IPS-18c (cell line): ENCODE measurements around the gene MS4A15.

ENCODE experiments used
- H3K4me3 ChIP-seq: 2 replicates; pipeline ENCODE4 v1.7.0; 2013; ENCODE audit warnings: low read depth, mild to moderate bottlenecking, low read length, moderate library complexity; ENCODE audit not compliant: insufficient read depth
- H3K9me3 ChIP-seq: one replicate; pipeline ENCODE4 v1.6.1; 2013; ENCODE audit warnings: mild to moderate bottlenecking, low read length, moderate library complexity; ENCODE audit not compliant: control insufficient read depth, insufficient read depth

The MS4A15 gene

DNA sequence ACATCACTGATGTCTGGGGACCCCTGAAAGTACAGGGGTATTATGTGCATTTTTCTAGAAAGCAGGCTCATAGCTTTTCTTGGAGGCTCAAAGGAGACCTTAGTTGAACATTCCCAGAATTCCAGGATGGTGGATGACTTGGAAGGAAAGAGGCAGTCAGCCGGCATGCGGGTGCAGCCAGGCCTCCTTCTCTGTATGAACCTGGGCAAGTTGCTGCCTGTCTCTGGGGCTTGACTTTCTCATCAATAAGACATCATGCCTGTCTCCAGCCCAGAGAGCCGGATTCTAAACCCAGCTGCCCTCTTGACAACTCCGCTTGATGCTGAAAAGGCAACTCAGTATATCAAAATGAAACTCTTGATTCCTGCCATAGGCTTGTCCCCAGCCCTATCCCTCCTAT, 12.6 kb downstream of the MS4A15 start:
- H3K9me3 ChIP-seq: no peaks in the 10 kb centered on the region
- no peak overlapping the region for H3K4me3 ChIP-seq

- Histone ChIP-seq H3K4me3 (no peak overlapping the region), H3K9me3 (no peaks in the 10 kb centered on the region)
These were observed 13.1 kb downstream of the MS4A15 start for GRCh38 chr11:60769811-60770210.

GRCh38 chr11:60771146-60771545, 14.5 kb downstream of the MS4A15 start:
- no peaks in the 10 kb centered on the region for H3K9me3 ChIP-seq

GRCh38 chr11:60771879-60772525, 15.3 kb downstream of the MS4A15 start:
- no peaks in the 10 kb centered on the region for H3K9me3 ChIP-seq
- no peak overlapping the region for H3K4me3 ChIP-seq

More at GRCh38 chr11:60771146-60771545, 14.5 kb downstream of the MS4A15 start:
- no peak overlapping the region for H3K4me3 ChIP-seq

DNA sequence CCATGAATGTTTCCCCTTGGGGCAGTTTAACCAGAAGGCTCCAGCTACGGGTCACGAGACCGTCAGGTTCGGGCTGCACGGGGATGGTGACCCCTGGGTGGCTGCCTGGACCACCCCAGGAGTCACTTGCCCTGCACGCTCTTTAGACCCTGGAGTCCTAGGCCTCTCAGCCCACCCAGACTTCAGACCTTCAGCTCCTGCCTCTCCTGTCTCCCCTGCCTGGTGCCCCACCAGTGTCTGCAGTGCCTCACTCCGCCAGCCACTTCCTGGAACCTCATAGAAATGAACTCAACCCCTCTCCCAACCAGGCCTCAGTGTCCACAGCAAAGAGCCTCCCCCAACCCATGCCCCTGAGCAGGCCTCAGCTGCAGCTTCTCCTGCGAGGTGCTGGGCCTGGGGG, 16.0 kb downstream of the MS4A15 start:
- no peak overlapping the region for H3K4me3 ChIP-seq
- H3K9me3 ChIP-seq: no peaks in the 10 kb centered on the region

DNA sequence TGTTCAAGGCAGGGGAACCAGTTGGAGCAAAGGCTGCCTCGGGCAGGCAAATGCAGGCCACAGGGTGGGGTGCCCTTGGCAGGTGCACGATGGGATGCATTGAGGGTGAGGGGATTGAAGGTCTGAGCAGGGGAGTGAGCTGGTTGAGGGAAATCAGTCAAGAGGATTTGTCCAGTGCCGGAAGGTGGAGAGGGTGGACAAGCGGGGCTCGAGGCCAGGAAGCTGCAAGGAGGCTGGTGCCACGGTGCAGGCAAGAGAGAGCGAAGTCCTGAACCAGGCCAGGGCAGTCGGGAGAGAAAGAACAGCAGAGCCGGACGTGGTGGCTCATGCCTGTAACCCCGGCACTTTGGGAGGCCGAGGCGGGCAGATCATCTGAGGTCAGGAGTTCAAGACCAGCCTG, 18.1 kb downstream of the MS4A15 start:
- H3K4me3 ChIP-seq: no peak overlapping the region
- H3K9me3 ChIP-seq: no peaks in the 10 kb centered on the region

GRCh38 chr11:60775420-60775961, 18.8 kb downstream of the MS4A15 start:
- H3K9me3 ChIP-seq: no peaks in the 10 kb centered on the region

DNA sequence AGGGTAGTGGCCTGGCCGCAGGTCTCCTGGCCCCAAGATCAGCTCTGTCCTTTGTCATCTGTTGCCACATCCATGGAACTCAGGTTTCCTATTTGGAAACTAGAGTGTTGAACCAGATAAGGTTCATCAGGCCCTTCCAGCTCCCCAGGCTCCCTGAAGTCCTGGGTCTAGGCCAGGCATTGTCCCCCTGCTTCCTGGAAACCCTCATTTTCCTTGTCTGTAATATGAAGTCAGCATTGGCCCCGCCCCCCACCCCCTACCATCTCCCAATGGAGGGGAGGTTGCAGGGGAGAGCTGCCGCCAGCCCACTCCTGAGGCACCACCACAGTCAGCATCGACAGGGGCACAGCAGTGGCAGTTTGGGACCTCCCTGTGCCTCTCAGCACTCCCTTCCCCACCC, 19.5 kb downstream of the MS4A15 start:
- Histone ChIP-seq H3K4me3 (no peak overlapping the region), H3K9me3 (no peaks in the 10 kb centered on the region)

More at GRCh38 chr11:60775420-60775961, 18.8 kb downstream of the MS4A15 start:
- H3K4me3 ChIP-seq: no peak overlapping the region

DNA sequence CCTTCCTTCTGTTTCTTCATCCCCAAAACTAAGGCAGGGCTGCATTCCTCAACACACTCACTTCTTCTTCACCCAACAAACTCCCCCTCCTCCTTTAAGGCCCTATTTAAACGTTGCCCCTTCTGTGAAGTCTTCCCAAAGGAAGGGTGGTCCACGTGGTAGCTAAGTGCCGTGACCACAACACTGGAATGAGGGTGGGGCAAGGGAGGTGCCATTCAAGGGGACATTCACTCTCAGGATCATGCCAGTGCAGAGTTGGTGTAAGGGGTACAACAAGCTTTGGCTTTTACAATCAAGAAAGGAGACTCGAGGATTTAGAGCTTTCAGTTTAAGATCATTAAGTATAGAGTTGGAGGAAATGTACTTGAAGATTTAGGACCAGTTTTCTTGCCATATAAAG, 20.4 kb downstream of the MS4A15 start:
- Histone ChIP-seq H3K9me3 (no peaks in the 10 kb centered on the region), H3K4me3 (no peak overlapping the region)

DNA sequence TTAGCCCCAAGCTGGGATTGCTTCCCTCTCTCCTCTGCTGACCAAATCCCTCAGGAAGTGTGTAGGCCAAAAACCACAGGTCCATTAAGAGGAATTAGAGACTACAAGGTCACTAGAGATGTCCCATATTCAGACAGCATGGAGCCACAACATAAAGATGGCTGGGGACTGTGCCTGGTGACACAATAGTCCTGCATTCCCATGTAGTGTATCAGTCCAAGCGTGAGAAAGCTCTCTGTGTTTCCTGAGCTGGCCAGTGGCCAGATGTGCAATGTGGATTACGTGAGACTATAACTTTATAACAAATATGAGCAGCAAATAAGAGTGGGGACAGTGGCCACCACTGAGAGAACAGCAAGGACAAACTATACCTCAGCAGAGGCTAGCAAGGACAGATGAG, 20.9 kb downstream of the MS4A15 start:
- Histone ChIP-seq H3K4me3 (no peak overlapping the region), H3K9me3 (no peaks in the 10 kb centered on the region)

DNA sequence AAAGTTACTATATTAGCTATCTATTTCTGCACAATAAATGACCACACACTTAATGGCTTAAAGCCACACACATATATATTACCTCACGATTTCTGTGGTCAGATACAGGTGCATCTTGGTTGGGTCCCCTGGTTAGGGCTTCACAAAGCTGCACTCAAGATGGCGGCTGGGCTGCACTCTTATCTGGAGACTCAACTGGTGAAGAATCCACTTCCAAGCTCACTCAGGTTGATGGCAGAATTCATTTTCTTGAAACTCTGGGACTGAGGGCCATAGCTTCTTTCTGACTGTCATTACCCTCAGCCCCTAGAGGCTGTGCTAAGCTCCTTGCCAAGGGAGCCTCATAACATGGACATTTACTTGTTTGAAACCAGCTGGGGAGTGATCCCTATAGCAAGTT, 23.4 kb downstream of the MS4A15 start:
- no peak overlapping the region for H3K4me3 ChIP-seq
- H3K9me3 ChIP-seq: no peaks in the 10 kb centered on the region

GRCh38 chr11:60780774-60781173, 24.1 kb downstream of the MS4A15 start:
- no peak overlapping the region for H3K4me3 ChIP-seq

GRCh38 chr11:60781286-60781980, 24.8 kb downstream of the MS4A15 start:
- Histone ChIP-seq H3K4me3 (no peak overlapping the region), H3K9me3 (no peaks in the 10 kb centered on the region)

More at GRCh38 chr11:60780774-60781173, 24.1 kb downstream of the MS4A15 start:
- H3K9me3 ChIP-seq: no peaks in the 10 kb centered on the region

DNA sequence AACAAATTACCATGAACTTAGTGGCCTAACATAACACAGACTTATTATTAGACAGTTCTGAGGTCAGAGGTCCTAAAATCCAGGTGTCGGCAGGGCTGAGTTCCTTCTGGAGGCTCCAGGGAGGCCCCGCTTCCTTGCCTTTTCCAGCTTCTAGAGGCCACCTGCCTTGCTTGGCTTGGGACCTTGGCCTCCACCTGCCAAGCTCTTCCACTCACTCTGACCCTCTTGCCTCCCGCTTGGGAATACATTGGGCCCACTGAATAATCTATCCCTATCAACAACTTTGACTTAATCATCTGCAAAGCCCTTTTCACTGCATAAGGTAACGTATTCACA, 25.3 kb downstream of the MS4A15 start:
- Histone ChIP-seq H3K9me3 (no peaks in the 10 kb centered on the region), H3K4me3 (no peak overlapping the region)

DNA sequence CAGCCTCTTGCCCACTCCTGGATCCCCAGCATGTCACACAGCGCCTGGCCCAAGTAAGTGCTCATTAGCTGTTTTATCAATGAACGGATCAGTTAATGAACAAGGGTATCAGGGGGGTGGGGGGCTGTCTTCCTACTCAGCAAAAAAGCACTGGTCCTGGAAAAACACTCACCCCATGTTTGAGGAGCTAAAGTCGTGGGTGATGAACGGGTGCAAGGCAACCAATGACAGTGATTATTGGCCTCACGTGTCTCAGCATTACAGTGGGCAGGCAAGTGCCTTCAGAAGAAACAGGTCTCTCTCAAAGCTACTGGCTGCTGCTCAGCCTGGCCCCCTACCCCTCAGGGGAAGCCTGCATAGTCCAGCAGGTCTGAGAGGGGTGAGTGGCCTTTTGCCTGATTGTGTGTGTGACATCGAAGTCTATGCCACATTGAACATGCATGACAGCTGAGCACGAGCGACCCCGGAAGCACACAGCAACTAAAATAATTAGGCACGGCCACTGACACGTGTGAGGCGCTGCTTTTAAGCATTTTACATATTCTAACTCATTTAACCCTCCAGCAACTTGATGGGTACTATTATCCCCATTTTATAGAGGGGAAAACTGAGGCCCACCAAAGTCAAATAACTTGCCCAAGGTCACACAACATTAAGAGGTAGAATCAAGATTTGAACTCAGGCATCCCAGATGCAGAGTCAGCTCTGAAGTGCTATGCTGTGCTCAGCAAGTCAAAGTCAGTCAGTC, 25.9 kb downstream of the MS4A15 start:
- Histone ChIP-seq H3K4me3 (no peak overlapping the region), H3K9me3 (no peaks in the 10 kb centered on the region)

DNA sequence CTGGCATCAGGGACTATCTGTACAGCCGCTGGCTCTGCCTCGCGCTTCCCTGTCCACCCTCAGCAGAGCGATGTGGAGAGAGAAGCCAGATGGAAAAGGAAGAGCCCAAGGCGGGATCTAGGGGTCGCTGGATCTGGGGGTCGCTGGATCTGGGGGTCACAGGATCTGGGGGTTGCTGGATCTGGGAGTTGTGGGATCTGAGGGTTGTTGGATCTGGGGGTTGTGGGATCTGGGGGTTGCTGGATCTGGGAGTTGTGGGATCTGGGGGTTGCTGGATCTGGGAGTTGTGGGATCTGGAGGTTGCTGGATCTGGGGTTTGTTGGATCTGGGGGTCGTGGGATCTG, 26.4 kb downstream of the MS4A15 start:
- no peaks in the 10 kb centered on the region for H3K9me3 ChIP-seq
- H3K4me3 ChIP-seq: no peak overlapping the region

DNA sequence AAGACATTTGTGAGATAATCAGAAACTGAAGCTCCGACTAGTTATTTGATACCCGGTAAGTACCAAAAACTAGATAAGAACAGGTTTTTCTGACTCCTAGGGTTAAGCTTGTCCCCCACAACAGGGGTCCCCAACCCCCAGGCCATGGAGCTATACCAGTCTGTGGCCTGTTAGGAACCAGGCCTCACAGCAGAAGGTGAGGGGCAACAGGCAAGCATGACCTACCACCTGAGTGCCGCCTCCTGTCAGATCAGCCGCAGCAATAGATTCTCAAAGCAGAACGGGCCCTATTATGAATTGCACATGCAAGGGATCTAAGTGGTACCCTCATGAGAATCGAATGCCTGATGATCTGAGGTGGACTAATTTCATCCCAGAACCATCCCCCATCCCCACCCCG, 27.2 kb downstream of the MS4A15 start:
- H3K4me3 ChIP-seq: no peak overlapping the region
- H3K9me3 ChIP-seq: no peaks in the 10 kb centered on the region

DNA sequence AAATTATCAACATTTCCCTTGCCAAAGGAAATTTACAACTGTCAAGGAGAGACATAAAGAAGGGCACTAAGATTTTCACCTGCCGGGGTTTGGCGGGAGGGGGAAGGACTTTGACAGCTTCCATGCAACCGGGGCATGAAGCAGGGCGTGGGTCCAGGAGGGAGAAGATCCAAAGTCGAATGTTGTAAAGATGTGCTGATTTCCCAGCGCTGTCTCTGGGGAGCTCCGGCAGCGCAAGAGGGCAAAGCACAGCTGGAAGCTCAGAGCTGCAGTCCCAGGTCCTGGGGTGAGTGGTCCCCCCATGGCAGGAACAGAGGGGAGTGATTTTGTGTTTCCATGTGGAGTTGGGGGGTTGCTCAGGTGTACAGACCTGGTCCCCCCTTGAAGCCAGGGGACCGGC, 28.5 kb downstream of the MS4A15 start, which contains the start of gene MS4A10:
TSS of gene MS4A10 (plus strand) at position 198 of the 400 bp plus-strand sequence. CDS start 5,003 bp downstream, outside the sequence.
- Histone ChIP-seq H3K9me3 (peaks cover 2% of the 10 kb centered on the region), H3K4me3 (no peak within 1 kb of the TSS)
